Stimulated activated CD4-positive, alpha-beta T cell treated with anti-CD3 and anti-CD28 coated beads, Interleukin-15, amount 100 ng/mL, for 1 hour (primary cell): ENCODE data around the gene KRT3.

Experiments used
- DNase-seq, 2 donors: peaks; one replicate each; pipeline ENCODE4 v3.0.0-alpha.2; 2020; ENCODE audit warnings: low read depth in 1 of 2, low spot score in 1 of 2

KRT3 gene

GRCh38 chr12:52741375-52742195 lies 54.3 kb downstream of the KRT3 start:
- peak; percentile 19 to 33 for DNase-seq

GRCh38 chr12:52740584-52740983 lies 55.3 kb downstream of the KRT3 start:
- no peak for DNase-seq

GRCh38 chr12:52739963-52740362 lies 56.0 kb downstream of the KRT3 start:
- DNase-seq, result no peak
